KMS-11 (cell line): ENCODE data around the gene TSC22D1.

Experiments used
- H2AFZ ChIP-seq: fragments of 200-600 bp; sonication (generic); 2 replicates; pipeline ENCODE4 v1.6.1; 2016; ENCODE audit warnings: antibody characterized with exemption, mixed run types, low read depth
- H3K27ac ChIP-seq: fragments of 200-600 bp; sonication (generic); 2 replicates; pipeline ENCODE4 v1.6.1; 2016; ENCODE audit warnings: mild to moderate bottlenecking, mixed run types
- H3K27me3 ChIP-seq: fragments of 200-600 bp; sonication (generic); 2 replicates; pipeline ENCODE4 v1.6.1; 2017; ENCODE audit warnings: mild to moderate bottlenecking, low read depth, mixed run types, moderate library complexity; ENCODE audit not compliant: insufficient read depth
- H3K36me3 ChIP-seq: fragments of 200-600 bp; sonication (generic); 2 replicates; pipeline ENCODE4 v1.6.1; 2017; ENCODE audit warnings: mild to moderate bottlenecking, mixed run types; ENCODE audit not compliant: insufficient read depth
- H3K4me1 ChIP-seq: fragments of 200-600 bp; sonication (generic); 2 replicates; pipeline ENCODE4 v1.6.1; 2016; ENCODE audit warnings: mild to moderate bottlenecking, low read depth, mixed run types; ENCODE audit not compliant: poor library complexity, severe bottlenecking
- H3K4me2 ChIP-seq: fragments of 200-600 bp; sonication (generic); 2 replicates; pipeline ENCODE4 v1.7.0; 2016; ENCODE audit warnings: mild to moderate bottlenecking, mixed run types
- H3K4me3 ChIP-seq: fragments of 200-600 bp; sonication (generic); IDR thresholded peaks from 2 replicates; pipeline ENCODE4 v1.6.1; 2017; ENCODE audit warnings: low read depth, low read length, mixed read lengths; ENCODE audit not compliant: insufficient read depth
- H3K79me2 ChIP-seq: fragments of 200-600 bp; sonication (generic); 2 replicates; pipeline ENCODE4 v1.6.1; 2016; ENCODE audit warnings: low read depth, mixed run types; ENCODE audit not compliant: insufficient read depth
- H3K9ac ChIP-seq: fragments of 200-600 bp; sonication (generic); 2 replicates; pipeline ENCODE4 v1.6.1; 2016; ENCODE audit warnings: mild to moderate bottlenecking, mixed run types
- H4K20me1 ChIP-seq: fragments of 200-600 bp; sonication (generic); 2 replicates; pipeline ENCODE4 v1.6.1; 2016; ENCODE audit warnings: mild to moderate bottlenecking, mixed run types; ENCODE audit not compliant: insufficient read depth
- TF ChIP-seq, protein P1 (sequence below): fragments of 200-600 bp; sonication (generic); conservative IDR thresholded peaks from 2 replicates; pipeline ENCODE4 v1.6.1; 2017; ENCODE audit warnings: low read depth, mild to moderate bottlenecking, antibody characterized with exemption, low read length, moderate library complexity, mixed read lengths

The TSC22D1 gene

GRCh38 chr13:44407891-44408290, 168.2 kb downstream of the TSC22D1 start:
- no peaks in the 10 kb centered on the region for H3K79me2 ChIP-seq
- H3K27ac ChIP-seq, result no peak overlapping the region
- TF ChIP-seq, protein P1, sequence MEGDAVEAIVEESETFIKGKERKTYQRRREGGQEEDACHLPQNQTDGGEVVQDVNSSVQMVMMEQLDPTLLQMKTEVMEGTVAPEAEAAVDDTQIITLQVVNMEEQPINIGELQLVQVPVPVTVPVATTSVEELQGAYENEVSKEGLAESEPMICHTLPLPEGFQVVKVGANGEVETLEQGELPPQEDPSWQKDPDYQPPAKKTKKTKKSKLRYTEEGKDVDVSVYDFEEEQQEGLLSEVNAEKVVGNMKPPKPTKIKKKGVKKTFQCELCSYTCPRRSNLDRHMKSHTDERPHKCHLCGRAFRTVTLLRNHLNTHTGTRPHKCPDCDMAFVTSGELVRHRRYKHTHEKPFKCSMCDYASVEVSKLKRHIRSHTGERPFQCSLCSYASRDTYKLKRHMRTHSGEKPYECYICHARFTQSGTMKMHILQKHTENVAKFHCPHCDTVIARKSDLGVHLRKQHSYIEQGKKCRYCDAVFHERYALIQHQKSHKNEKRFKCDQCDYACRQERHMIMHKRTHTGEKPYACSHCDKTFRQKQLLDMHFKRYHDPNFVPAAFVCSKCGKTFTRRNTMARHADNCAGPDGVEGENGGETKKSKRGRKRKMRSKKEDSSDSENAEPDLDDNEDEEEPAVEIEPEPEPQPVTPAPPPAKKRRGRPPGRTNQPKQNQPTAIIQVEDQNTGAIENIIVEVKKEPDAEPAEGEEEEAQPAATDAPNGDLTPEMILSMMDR, result no peak
- no peaks in the 10 kb centered on the region for H4K20me1 ChIP-seq
- no peaks in the 10 kb centered on the region for H3K27me3 ChIP-seq
- H3K9ac ChIP-seq, result no peak overlapping the region
- no peak overlapping the region for H3K4me3 ChIP-seq
- no peaks in the 10 kb centered on the region for H3K4me1 ChIP-seq
- no peak overlapping the region for H2AFZ ChIP-seq
- no peaks in the 10 kb centered on the region for H3K36me3 ChIP-seq
- no peak overlapping the region for H3K4me2 ChIP-seq

DNA sequence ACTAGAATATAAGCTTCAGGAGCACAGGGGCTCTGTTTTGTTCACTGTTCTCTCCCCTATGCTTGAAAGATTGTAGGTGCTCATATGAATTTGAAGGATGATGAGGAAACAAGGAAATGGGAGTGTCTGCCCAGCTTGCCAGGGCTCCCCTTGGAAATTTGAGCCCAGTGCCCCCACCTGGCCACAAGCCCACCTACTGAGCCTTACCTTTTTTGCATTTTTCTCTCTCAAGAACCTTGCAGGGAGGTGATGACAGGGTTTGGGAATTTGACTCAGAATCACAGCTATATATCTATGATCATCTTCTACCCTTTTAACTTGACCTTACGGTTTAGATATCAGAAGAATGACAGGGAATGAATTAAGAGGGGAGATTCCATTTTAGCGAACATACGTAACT, 168.8 kb downstream of the TSC22D1 start:
- H3K9ac ChIP-seq, result no peak overlapping the region
- H3K36me3 ChIP-seq, result no peaks in the 10 kb centered on the region
- no peaks in the 10 kb centered on the region for H3K4me1 ChIP-seq
- no peaks in the 10 kb centered on the region for H3K27me3 ChIP-seq
- H4K20me1 ChIP-seq, result no peaks in the 10 kb centered on the region
- no peak overlapping the region for H2AFZ ChIP-seq
- no peak overlapping the region for H3K4me2 ChIP-seq
- no peaks in the 10 kb centered on the region for H3K79me2 ChIP-seq
- H3K27ac ChIP-seq, result no peak overlapping the region
- no peak overlapping the region for H3K4me3 ChIP-seq
- TF ChIP-seq, protein P1, result no peak

- Histone ChIP-seq H3K4me1 (no peaks in the 10 kb centered on the region), H3K27ac (no peak overlapping the region), H3K79me2 (no peaks in the 10 kb centered on the region), H2AFZ (no peak overlapping the region), H4K20me1 (no peaks in the 10 kb centered on the region), H3K4me2 (no peak overlapping the region), H3K9ac (no peak overlapping the region), H3K27me3 (no peaks in the 10 kb centered on the region), H3K4me3 (no peak overlapping the region), H3K36me3 (no peaks in the 10 kb centered on the region)
- TF ChIP-seq, protein P1, result no peak
These were observed 169.5 kb downstream of the TSC22D1 start for GRCh38 chr13:44406617-44407016.

DNA sequence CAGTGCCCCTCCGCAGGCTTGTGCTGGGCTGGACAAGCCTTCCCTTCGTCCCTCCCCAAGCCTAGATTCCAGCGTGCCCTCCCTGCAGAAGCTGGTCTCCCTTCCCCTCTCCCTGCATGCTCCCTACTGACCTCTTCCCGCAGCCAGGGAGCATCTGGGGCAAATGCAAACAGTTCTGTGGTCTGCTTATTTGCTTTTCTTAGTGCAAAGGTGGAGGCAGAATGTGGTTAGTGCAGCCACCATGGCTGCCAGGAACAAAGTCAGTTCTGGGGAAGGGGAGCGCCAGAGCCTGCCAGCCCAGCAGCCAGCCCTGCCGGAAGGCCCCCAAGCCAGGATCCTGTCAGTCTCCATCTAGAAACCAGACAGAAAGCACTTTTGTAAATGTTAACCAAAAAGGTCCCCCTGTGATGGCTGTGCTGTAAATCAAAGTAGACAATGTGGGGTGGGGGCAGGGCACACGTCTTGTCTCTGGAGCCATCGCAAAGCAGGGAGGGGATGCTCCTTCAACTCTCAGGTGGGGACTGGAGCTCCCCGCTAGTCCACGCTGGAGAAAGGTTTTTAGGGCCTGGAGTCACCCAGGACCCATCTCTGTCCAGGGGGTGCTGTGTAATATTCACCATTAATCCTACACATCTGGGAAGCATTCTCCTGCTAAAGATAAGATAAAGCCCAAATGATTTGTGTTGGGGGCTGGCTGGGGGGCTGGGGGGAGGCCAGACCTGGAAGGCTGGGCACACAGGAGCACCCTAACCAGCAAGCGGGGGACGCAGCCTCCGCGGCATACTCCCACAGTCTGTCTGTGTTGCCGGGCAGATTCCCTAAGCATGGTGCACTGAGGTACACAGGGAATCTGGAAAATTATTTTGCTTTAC, 171.6 kb downstream of the TSC22D1 start:
- Histone ChIP-seq H3K9ac (no peak overlapping the region), H3K27ac (no peak overlapping the region), H3K4me2 (no peak overlapping the region), H3K4me1 (no peaks in the 10 kb centered on the region), H3K27me3 (no peaks in the 10 kb centered on the region), H3K4me3 (no peak overlapping the region), H3K79me2 (no peaks in the 10 kb centered on the region), H3K36me3 (no peaks in the 10 kb centered on the region), H2AFZ (no peak overlapping the region), H4K20me1 (no peaks in the 10 kb centered on the region)
- TF ChIP-seq, protein P1, result no peak
